Measurements from ENCODE around the gene TNFAIP8.

The TNFAIP8 gene

DNA sequence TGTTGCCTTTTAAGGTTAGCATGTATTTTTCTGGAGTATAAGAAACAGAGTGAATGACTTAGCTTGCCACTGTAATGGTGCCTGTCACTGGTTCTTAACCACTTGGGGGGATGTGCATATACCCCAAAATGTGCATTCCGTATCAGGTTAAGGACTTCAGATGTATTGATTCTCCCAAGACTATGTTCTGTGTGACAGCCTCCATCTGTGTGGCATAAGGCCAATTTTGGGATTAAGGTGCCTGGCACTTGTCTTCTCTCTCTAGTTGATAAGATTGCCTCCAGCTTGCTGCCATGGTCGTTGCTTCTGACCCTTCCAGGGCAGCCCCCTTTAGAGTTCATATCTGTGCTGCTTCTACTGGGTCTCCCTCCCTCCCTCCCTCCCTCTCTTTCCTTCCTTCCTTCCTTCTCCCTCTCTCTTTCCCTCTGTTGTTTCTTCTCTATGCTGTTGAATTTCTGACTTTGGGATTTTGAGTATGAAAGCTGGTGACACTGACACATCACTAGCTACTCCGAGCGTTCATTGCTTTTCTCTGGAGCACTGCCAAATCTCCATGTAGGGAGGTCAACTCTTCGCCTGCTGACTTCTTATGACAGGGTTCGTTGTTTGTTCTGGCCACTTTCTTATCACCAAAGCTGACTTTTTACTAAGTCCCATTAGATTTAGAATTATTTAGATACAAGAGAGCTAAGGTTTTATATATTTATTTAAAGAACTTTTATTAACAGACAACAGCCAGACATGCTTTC lies 31.0 kb downstream of the TNFAIP8 start:
- Mint-ChIP-seq H3K4me3 (no peak overlapping the region), H3K9me3 (no peaks in the 10 kb centered on the region), H3K27ac (peak overlapping the region; percentile 68 to 77 (median 72)), H3K4me1 (peaks cover 50% of the 10 kb centered on the region), H3K27me3 (ENCODE audit: low read depth) (no peaks in the 10 kb centered on the region), H3K36me3 (ENCODE audit: low read depth) (no peaks in the 10 kb centered on the region)
- TF ChIP-seq, protein P1, sequence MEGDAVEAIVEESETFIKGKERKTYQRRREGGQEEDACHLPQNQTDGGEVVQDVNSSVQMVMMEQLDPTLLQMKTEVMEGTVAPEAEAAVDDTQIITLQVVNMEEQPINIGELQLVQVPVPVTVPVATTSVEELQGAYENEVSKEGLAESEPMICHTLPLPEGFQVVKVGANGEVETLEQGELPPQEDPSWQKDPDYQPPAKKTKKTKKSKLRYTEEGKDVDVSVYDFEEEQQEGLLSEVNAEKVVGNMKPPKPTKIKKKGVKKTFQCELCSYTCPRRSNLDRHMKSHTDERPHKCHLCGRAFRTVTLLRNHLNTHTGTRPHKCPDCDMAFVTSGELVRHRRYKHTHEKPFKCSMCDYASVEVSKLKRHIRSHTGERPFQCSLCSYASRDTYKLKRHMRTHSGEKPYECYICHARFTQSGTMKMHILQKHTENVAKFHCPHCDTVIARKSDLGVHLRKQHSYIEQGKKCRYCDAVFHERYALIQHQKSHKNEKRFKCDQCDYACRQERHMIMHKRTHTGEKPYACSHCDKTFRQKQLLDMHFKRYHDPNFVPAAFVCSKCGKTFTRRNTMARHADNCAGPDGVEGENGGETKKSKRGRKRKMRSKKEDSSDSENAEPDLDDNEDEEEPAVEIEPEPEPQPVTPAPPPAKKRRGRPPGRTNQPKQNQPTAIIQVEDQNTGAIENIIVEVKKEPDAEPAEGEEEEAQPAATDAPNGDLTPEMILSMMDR (IDR thresholded peaks at IDR 0.05; ENCODE audit: unreplicated experiment in 3 of 3): no peak

GRCh38 chr5:119387945-119388618 lies 32.3 kb downstream of the TNFAIP8 start:
- peaks cover 6% of the 10 kb centered on the region for H3K36me3 Mint-ChIP-seq (ENCODE audit: low read depth)
- H3K9me3 Mint-ChIP-seq: no peaks in the 10 kb centered on the region
- H3K27ac Mint-ChIP-seq: peak overlapping the region; percentile 37 to 76 (median 50)
- TF ChIP-seq, protein P1 (IDR thresholded peaks at IDR 0.05; ENCODE audit: unreplicated experiment in 3 of 3): no peak
- no peaks in the 10 kb centered on the region for H3K27me3 Mint-ChIP-seq (ENCODE audit: low read depth)
- no peak overlapping the region for H3K4me3 Mint-ChIP-seq
- peaks cover 50% of the 10 kb centered on the region for H3K4me1 Mint-ChIP-seq

DNA sequence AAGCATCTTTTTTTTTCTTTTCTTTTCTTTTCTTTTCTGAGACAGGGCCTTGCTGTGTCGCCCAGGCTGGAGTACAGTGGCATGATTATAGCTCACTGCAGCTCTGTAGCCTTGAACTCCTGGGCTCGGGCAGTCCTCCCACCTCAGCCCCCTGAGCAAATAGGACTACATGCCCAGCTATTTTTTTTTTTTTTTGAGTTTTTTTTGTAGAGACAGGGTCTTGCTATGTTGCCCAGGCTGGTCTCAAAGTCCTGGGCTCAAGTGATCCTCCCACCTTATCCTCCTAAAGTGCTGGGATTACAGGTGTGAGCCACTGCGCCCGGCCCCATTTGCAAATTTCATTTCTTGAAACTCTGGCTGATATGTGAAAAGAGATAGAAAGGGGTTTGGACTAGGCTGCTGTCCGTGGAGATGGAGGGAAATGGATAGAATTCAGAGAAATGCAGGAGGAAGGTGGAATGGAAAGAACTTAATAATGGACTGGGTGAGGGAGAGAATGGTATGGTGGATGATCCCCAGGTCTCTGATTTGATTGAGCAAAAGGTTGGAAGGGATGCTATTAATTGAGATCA lies 32.9 kb downstream of the TNFAIP8 start:
- H3K36me3 Mint-ChIP-seq (ENCODE audit: low read depth): peaks cover 12% of the 10 kb centered on the region
- peak overlapping the region; percentile 45 to 84 (median 50) for H3K27ac Mint-ChIP-seq
- TF ChIP-seq, protein P1 (IDR thresholded peaks at IDR 0.05; ENCODE audit: unreplicated experiment in 3 of 3): no peak
- H3K4me3 Mint-ChIP-seq: no peak overlapping the region
- peaks cover 45% of the 10 kb centered on the region for H3K4me1 Mint-ChIP-seq
- no peaks in the 10 kb centered on the region for H3K9me3 Mint-ChIP-seq
- no peaks in the 10 kb centered on the region for H3K27me3 Mint-ChIP-seq (ENCODE audit: low read depth)

GRCh38 chr5:119389288-119390030 lies 33.6 kb downstream of the TNFAIP8 start:
- Mint-ChIP-seq H3K27me3 (ENCODE audit: low read depth) (no peaks in the 10 kb centered on the region), H3K4me1 (peaks cover 45% of the 10 kb centered on the region), H3K27ac (peak overlapping the region; percentile 45 to 84 (median 48))

GRCh38 chr5:119390404-119390803 lies 34.6 kb downstream of the TNFAIP8 start:
- Mint-ChIP-seq H3K27me3 (ENCODE audit: low read depth) (no peaks in the 10 kb centered on the region), H3K4me3 (no peak overlapping the region)

More at GRCh38 chr5:119389288-119390030, 33.6 kb downstream of the TNFAIP8 start:
- TF ChIP-seq, protein P1 (IDR thresholded peaks at IDR 0.05; ENCODE audit: unreplicated experiment in 3 of 3): no peak
- H3K4me3 Mint-ChIP-seq: no peak overlapping the region
- H3K36me3 Mint-ChIP-seq (ENCODE audit: low read depth): peaks cover 15% of the 10 kb centered on the region
- no peaks in the 10 kb centered on the region for H3K9me3 Mint-ChIP-seq

More at GRCh38 chr5:119390404-119390803, 34.6 kb downstream of the TNFAIP8 start:
- TF ChIP-seq, protein P1 (IDR thresholded peaks at IDR 0.05; ENCODE audit: unreplicated experiment in 3 of 3): no peak
- peaks cover 48% of the 10 kb centered on the region for H3K4me1 Mint-ChIP-seq
- H3K27ac Mint-ChIP-seq: no peak overlapping the region
- no peaks in the 10 kb centered on the region for H3K9me3 Mint-ChIP-seq
- peaks cover 15% of the 10 kb centered on the region for H3K36me3 Mint-ChIP-seq (ENCODE audit: low read depth)

All from nephron (organoid).